ENCODE data around the gene PIWIL1.
A peak's percentile ranks its signal among the peaks of the same experiment; 100 is the strongest.

Gene PIWIL1

GRCh38 chr12:130337488-130338303 is at the start of gene PIWIL1:
Gene PIWIL1, plus strand, starts transcription at chr12:130337887. Its CDS starts 4,705 bp downstream, at chr12:130342592.
- no peak for DNase-seq

GRCh38 chr12:130288206-130288605 is 49.5 kb upstream of the PIWIL1 start:
- DNase-seq, result no peak

DNA sequence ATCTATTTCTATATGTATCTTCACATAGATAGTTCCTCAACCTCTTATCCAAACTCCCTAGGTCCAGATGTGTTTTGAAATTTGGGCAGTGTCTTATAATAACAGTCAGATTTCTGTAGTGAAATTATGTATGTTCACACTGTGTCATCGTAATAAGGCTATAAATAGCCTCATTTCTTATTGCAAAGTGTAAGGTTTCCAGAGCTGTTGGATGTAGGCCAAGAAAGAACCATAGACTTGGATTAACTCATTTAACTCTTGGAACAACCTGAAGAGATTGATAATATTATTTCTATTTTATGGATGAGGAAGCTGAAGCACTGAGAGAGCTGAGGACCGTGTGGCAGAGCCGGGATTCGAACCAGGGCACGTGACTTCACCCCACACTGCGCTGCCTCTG is 49.0 kb upstream of the PIWIL1 start:
- DNase-seq, result no peak

GRCh38 chr12:130290114-130290513 is 47.6 kb upstream of the PIWIL1 start:
- no peak for DNase-seq

DNA sequence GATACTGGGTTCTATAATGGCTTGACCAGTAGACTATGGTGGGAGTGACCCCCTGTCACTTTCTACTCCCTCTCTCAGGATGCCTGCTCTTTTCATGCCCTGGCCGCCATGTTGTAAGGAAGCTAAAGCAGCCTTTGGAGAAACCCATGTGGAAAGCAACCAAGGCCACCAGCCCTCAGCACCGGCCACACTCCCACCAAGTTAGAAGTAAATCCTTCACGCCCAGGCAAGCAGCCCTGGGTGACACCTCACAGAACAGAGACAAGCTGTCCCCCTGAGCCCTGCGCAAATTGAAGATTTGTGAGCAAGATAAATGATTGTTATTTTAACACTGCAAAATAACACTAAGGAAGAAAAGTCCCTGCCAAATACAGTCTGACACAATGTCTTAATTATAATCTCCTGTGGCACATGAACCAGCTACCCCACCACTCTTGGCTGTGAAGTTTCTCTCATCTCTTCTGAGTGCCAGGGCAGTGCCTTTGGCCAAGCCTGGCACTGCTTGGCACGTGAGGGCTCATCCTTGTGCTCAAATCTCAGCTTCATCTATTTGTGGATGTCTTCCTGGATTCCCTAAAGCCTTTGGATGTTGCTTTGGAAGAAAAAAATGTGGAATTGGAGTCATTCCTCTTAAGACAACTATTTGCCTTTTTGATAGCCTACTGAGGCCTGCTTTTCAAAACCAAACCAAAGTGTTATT is 39.2 kb upstream of the PIWIL1 start:
- no peak for DNase-seq

DNA sequence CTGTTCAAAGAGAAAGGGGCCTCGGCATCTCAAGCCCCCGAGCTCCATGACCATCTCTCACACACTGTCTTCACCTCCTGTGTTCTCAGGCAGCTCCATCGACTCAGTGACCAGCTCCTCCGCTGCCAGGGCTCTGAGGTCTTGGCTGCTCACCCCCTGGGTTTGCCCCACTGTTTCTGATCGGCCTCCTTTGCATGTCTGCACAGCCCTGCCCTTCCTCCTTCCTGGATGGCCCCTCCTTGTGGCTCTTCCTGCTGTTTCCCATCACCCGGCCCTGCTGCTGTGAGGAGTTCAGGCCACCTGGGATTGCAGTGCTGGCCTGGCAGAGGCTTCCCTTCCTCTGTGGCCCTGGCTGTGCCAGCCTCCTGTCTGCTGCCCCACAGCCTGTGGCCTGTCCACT is 38.1 kb upstream of the PIWIL1 start:
- DNase-seq, result no peak

- DNase-seq, result no peak
These were observed 37.6 kb upstream of the PIWIL1 start for GRCh38 chr12:130300090-130300489.

DNA sequence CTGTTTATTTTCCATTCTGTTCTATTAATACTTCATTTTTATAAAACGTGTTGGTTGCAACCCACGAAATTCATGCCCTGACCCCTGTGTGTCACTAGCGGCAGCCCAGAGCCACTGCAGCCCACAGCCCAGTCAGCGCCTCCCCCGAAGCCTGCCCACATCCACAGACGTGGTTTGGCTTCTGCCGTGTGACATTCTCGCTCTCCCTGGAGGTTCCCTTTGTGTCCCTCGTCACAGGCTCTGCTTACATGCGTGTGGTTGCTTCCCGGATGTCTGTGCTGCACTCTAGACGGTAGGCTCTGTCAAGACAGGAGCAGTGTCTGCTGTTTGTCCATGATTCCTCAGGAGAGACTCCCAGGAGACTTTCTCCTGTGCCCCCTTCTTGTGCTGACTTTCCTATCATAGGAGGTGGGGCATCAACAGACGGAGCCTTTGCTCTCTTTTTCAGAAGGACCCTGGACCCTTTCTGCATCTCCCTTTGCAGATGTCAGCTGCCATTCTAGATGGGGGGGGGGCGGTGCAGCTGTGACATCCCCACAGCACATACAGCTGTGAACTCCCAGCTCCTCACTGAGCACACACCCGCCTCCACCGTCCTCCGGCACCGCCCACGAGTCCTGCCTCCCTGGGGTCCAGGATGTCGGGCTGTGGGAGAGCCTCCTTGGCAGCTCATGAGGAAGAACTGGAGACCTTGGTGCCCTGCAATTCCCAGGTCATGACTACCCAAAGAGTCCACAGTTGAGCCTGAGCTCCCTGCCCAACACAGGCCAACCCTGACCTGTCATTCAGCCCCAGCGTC is 36.8 kb upstream of the PIWIL1 start:
- DNase-seq, result no peak

GRCh38 chr12:130301559-130301958 is 36.1 kb upstream of the PIWIL1 start:
- DNase-seq, result no peak

- no peak for DNase-seq
These were observed 33.9 kb upstream of the PIWIL1 start for GRCh38 chr12:130303781-130304180.

DNA sequence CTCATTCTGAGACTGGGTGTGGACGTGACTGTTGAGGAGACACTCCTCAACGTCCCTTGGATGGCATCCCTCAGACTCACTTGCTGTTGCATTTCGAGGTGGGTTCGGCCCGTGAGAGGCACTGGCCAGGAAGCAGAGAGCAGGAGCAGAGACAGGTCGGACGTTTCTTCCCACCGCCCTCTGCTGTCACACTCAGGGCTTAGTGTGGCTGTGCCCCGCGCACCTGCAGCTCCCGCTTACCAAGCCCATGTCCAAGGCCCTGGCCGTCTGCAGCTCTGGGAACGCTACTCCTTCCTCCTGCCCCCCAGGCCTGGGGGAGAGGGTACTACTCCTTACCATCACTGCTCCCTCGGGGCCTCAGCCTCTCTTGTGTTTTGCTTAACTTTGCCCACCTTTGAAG is 29.8 kb upstream of the PIWIL1 start:
- no peak for DNase-seq

GRCh38 chr12:130308393-130308792 is 29.3 kb upstream of the PIWIL1 start:
- DNase-seq, result no peak

DNA sequence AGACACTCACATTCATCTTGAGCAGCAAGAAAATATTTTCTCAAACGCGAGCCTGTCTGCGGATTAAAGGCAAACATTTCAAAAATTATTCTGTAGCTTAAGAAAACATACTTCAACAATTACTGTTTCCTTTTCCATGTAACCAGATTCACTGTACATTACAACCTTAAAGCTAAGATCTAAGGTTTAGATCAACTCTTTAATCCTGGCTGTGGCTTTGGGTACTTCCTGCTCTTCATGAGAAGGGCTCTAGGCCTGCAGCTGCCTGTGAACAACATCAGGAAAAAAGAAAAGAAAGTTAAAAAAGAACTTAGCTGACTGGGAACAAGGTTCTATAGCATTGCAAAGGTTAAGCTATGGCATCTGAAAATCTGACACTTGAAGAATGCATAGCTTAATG is 21.4 kb upstream of the PIWIL1 start:
- no peak for DNase-seq

DNA sequence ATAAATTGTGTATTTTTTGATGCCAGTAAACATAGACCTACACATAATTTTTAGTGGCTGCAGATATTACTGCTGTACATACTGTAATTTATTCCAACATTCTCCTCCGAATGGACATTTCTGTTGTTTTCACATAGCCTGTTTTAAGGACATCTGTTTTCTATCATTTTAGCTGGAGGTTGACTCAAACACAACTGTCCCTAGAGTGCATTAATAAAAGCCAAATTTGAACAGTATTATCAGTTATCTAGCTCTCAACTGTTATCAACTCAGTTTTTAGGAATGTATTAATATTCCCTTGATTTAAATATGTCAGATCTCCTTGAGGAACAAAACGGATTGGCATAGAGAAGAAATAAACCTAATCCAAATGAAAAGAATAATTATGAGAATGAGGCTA is 17.2 kb upstream of the PIWIL1 start:
- no peak for DNase-seq

- DNase-seq, result no peak
These were observed 15.4 kb upstream of the PIWIL1 start for GRCh38 chr12:130322263-130322662.

- no peak for DNase-seq
These were observed 7.0 kb upstream of the PIWIL1 start for GRCh38 chr12:130330685-130331084.

- DNase-seq, result no peak
These were observed 6.5 kb upstream of the PIWIL1 start for GRCh38 chr12:130331146-130331545.

GRCh38 chr12:130333341-130333740 is 4.3 kb upstream of the PIWIL1 start:
- no peak for DNase-seq

DNA sequence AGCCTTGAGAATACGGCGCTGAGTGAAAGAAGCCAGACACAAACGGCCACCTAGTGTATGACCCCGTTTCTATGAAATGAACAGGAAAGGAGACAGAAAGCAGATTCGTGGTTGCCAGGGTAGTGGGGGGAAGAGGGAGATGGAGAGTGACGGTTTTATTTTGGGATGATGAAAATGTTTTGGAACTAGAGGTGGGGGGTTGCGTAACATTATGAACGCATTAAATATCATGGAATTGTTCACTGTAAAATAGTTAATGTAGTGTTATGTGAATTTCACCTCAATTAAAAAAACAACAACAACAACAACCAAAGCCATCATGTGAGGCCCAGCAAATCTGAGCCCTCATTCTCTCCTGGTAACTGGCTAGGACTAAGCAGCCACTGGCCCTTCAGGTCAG is 3.3 kb upstream of the PIWIL1 start:
- DNase-seq, result no peak

GRCh38 chr12:130334937-130335336 is 2.8 kb upstream of the PIWIL1 start:
- no peak for DNase-seq

- peak; percentile 24 for DNase-seq
These were observed 1.9 kb upstream of the PIWIL1 start for GRCh38 chr12:130335517-130336392.

- no peak for DNase-seq
These were observed 782 bp upstream of the PIWIL1 start for GRCh38 chr12:130336723-130337487.

All from GF-D8 (cell line).